LNCAP (cell line): Measurements from ENCODE around the gene SALL4.

Experiments used
- CTCF ChIP-seq: fragments of 450-650 bp; IDR thresholded peaks from 2 replicates; pipeline ENCODE4 v1.5.1; 2017; ENCODE audit warnings: mild to moderate bottlenecking

Gene SALL4

GRCh38 chr20:51811042-51811355 is 8.7 kb upstream of the SALL4 start:
- TF ChIP-seq CTCF, result no peak

GRCh38 chr20:51810155-51811041 is 8.1 kb upstream of the SALL4 start:
- TF ChIP-seq CTCF, result no peak

DNA sequence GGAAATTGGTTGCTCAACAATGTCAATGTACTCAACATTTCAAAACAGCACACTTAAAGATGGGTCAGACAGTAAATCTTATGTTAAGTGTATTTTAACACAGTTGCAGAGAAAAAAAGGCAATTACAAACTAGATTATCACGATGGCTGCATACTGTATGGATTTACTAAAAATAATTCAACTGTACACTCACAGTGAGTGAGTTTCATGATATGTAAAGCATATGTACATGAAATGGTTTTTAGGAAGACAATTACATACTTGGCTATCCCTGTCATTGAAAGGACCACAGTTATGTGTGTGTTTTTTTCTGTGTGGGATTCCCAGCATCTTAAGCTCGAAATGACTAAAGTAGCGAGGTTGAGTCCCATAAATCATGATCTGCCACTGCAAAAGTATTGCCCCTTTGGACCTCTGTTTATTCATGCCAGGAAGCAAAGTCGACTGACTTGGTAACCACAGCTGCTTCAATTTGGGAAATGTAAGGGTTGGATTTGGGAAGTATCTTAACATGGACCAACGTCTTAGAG is 5.5 kb upstream of the SALL4 start:
- no peak for TF ChIP-seq CTCF

DNA sequence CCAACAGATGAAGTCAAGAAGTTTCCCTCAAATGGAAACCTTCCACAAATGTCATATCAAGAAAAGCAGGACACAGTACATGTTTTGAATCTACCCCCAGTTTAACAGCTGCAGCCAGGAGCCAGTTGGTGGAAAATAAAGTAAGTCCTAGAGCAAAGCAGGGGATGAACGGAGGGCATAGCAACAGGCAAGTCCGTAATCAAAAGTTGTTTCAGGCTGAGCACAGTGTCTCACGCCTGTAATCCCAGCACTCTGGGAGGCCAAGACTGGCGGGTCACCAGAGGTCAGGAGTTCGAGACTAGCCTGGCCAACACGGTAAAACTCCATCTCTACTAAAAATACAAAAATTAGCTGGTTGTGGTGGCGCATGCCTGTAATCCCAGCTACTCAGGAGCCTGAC is 2.4 kb upstream of the SALL4 start:
- no peak for TF ChIP-seq CTCF

- no peak for TF ChIP-seq CTCF
Measured at GRCh38 chr20:51803148-51803854, 980 bp upstream of the SALL4 start.

DNA sequence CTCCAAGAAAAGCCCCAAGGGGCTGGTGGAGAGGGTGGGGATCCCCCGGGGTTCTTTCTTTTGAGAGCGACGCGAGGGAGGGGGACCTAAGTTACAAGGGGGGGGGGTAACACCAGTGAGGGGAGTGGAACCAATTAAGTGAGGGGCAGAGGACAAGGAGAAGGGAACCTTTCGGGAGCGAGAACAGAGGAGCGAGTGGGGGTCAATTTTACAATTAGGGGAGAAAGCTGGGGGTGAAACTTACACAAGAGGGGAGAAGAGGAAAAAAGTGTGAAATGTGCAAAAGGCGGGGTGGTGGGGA is 548 bp downstream of the SALL4 start:
- no peak for TF ChIP-seq CTCF

GRCh38 chr20:51801122-51801822 is 1.0 kb downstream of the SALL4 start:
- no peak for TF ChIP-seq CTCF
